LNCaP clone FGC (cell line): Measurements from ENCODE around the gene MAGI2.

Experiments used
- DNase-seq: peaks from one replicate; pipeline ENCODE4 v3.0.0-alpha.2; 2011; ENCODE audit warnings: low read depth
- H3K4me3 ChIP-seq: 2 replicates; pipeline ENCODE4 v1.5.1; 2011; ENCODE audit warnings: mild to moderate bottlenecking, low read depth, low read length, control low read depth
- TF ChIP-seq, protein P1 (sequence below): IDR thresholded peaks from 2 replicates; pipeline ENCODE4 v1.5.1; 2012; ENCODE audit warnings: mild to moderate bottlenecking; ENCODE audit not compliant: control insufficient read depth, insufficient read depth; ENCODE audit errors: extremely low read depth

MAGI2 gene

DNA sequence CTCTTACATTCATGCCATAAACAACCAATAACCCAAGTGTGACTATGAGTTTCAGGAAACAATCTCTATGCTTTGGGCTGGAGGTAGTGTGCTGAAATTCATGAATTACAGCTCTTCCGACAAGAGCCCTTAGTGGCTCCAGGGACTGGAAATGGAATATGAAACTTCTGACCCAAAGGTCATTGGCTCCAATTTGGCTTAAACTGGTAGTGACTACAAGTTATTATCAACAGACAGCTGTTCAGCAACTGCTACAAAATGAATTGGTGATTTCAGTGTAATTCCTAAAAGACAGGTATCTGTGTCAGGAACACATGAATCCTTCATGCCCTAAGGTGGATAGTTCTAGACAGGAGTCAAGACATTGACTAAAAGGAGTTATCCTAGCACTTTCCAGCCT, 909.5 kb downstream of the MAGI2 start:
- H3K4me3 ChIP-seq = no peak overlapping the region
- TF ChIP-seq, protein P1, sequence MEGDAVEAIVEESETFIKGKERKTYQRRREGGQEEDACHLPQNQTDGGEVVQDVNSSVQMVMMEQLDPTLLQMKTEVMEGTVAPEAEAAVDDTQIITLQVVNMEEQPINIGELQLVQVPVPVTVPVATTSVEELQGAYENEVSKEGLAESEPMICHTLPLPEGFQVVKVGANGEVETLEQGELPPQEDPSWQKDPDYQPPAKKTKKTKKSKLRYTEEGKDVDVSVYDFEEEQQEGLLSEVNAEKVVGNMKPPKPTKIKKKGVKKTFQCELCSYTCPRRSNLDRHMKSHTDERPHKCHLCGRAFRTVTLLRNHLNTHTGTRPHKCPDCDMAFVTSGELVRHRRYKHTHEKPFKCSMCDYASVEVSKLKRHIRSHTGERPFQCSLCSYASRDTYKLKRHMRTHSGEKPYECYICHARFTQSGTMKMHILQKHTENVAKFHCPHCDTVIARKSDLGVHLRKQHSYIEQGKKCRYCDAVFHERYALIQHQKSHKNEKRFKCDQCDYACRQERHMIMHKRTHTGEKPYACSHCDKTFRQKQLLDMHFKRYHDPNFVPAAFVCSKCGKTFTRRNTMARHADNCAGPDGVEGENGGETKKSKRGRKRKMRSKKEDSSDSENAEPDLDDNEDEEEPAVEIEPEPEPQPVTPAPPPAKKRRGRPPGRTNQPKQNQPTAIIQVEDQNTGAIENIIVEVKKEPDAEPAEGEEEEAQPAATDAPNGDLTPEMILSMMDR = no peak
- no peak for DNase-seq

DNA sequence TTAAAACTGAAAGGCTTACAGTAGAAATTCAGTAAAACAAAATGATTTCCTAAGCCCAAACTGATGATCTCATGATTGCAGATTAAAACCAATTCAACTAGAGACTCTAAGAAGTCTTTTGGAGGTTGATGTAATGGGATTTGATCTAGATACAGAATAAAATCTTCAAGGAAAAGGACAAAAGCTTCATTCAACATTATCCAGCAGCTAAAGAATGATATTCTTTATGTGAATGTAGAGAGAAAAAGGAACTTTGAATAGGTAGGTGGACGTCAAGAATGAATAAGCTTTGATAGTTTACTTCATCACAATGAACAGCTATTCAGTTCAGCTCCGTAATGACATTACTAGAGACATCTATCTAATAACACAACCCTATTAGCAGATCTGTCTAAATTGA, 910.5 kb downstream of the MAGI2 start:
- no peak for DNase-seq

DNA sequence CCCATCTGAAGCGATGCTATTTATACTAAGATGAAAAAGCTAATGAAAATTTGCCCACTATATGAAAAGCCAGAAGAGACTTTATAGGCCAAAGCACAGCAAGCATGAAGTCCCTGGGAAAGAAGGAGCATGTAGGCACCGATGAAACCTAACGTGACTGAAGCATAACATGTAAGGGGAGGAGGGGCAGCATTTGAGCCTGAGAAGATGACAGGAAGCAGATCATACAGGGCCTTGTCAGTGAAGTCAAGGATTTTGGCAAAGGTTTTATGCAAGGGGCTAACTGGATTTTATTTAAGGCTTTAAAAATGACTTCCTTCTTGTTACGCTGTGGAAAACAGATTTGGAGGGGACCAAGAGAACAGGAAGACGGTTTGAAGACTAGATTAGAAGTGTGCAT, 910.9 kb downstream of the MAGI2 start:
- TF ChIP-seq, protein P1 = no peak
- no peak for DNase-seq
- no peak overlapping the region for H3K4me3 ChIP-seq

More for the DNA sequence above, 910.5 kb downstream of the MAGI2 start:
- no peak overlapping the region for H3K4me3 ChIP-seq
- TF ChIP-seq, protein P1 = no peak

DNA sequence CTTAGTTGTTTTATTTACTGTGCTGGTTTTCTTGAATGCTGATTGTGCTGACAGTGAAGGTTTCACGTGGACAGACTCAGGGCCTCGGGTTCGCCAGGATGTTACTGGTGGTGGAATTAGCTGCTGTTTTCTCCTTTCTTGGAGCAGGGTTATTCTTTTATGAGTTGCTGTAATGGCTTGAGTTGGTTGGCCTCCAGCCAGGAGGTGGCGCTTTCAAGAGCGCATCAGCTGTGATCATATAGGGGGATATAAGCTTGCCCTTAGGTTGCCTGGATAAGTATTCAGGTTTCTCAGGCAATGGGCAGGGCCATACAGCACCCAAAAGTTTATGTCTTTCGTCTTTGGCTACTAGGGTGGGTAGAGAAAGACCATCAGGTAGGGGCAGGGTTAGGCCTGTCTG, 913.6 kb downstream of the MAGI2 start:
- no peak overlapping the region for H3K4me3 ChIP-seq
- no peak for DNase-seq
- TF ChIP-seq, protein P1 = no peak

DNA sequence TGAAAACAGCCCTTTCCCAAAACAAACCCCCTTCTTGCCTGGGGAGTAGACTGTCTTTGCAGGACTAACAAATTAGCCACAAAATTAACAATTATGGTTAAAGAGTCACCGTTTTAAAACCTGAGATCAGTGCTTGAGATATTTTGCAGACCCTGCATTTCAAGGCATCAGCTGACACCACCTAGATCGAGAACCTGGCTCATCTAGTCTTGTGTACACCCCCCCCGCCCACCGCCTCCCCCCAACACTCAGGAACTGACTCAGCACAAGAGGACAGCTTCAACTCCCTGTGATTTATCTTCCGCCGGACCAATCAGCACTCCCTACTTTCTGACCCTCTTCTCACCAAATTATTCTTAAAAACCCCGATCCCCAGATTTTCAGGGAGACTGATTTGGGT, 917.8 kb downstream of the MAGI2 start:
- no peak overlapping the region for H3K4me3 ChIP-seq
- DNase-seq = no peak

DNA sequence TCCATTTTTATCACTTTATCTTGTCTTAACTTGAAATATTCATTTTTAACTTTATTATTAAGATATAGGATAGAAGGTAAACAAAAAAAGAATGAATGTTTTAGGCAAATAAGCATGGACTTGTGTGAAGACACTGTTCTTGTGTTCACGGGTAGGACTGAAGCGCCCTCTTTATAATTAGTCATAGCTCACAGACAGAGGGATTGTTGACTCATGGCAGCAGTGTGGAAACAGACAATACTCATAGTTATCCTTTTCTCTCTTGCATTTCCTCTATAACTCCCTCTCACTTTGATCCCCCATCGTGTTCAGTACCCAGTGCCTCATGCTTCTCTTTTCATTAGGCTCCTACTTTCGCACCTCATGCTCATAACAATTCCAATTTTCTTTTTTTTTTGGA, 923.1 kb downstream of the MAGI2 start:
- TF ChIP-seq, protein P1 = no peak
- no peak overlapping the region for H3K4me3 ChIP-seq
- no peak for DNase-seq

More for the DNA sequence above, 917.8 kb downstream of the MAGI2 start:
- TF ChIP-seq, protein P1 = no peak

DNA sequence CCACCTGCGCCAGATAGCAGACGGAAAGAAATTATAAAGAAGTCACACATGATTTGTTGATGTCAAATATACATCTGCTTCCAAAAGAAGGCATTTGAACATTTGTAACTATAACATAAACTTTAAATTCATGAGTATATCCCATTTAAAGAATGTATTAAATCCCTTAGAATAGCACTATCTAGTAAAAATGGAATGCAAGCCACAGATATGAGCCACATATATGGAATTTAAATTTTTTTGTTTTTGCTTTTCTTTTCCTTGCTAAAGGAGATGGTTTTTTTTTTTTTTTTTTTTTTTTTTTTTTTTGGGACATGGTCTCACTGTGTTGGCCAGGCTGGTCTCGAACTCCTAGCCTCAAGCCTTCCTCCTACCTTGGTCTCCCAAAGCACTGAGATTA, 924.1 kb downstream of the MAGI2 start:
- TF ChIP-seq, protein P1 = no peak
- H3K4me3 ChIP-seq = no peak overlapping the region
- no peak for DNase-seq
